A673 (cell line): ENCODE results near the gene TTC27. TPM values are rescaled to one million over a fixed set of nuclear protein-coding genes. Genes with fewer than 3 reads are reported as not detected.
A peak's percentile ranks its signal among the peaks of the same experiment; 100 is the strongest.

Experiments
- BruUV-seq: library from RNA; stranded (reverse); fragments of 400-500 nt; replicated peaks from 2 replicates; lab custom pipeline; 2021; lab: Mats Ljungman, UMichigan
- CTCF ChIA-PET: fragments of 300-600 bp; sonication (Branson Sonifier 250); formaldehyde crosslinking; loops from one replicate; lab custom pipeline; 2022; ENCODE audit warnings: antibody characterized with exemption; lab: Charles Lee
- POLR2A ChIA-PET: fragments of 300-600 bp; sonication (Branson Sonifier 250); formaldehyde crosslinking; loops from one replicate; lab custom pipeline; 2022; ENCODE audit warnings: antibody characterized with exemption; ENCODE audit not compliant: low non-redundant PET; lab: Charles Lee
- DNase-seq: peaks from one replicate; pipeline ENCODE4 v3.0.0-alpha.2; 2015; ENCODE audit warnings: low spot score
- H3K27ac ChIP-seq: fragments of 200-600 bp; sonication (generic); 2 replicates; pipeline ENCODE4 v1.5.1; 2016; ENCODE audit warnings: mixed run types, low read depth, mild to moderate bottlenecking, mixed read lengths, antibody characterized with exemption, low read length; ENCODE audit not compliant: poor library complexity, severe bottlenecking
- H3K27me3 ChIP-seq: fragments of 200-600 bp; sonication (generic); replicated peaks from 2 replicates; pipeline ENCODE4 v1.6.1; 2017; ENCODE audit warnings: mixed run types, low read depth, mild to moderate bottlenecking, mixed read lengths, antibody characterized with exemption, low read length; ENCODE audit not compliant: insufficient read depth, poor library complexity
- H3K36me3 ChIP-seq: fragments of 200-600 bp; sonication (generic); 2 replicates; pipeline ENCODE4 v1.6.1; 2016; ENCODE audit warnings: mixed run types, mild to moderate bottlenecking, mixed read lengths, antibody characterized with exemption, low read length; ENCODE audit not compliant: insufficient read depth, poor library complexity, severe bottlenecking
- H3K4me1 ChIP-seq: fragments of 200-600 bp; sonication (generic); 2 replicates; pipeline ENCODE4 v1.6.1; 2017; ENCODE audit warnings: mixed run types, mild to moderate bottlenecking, mixed read lengths, antibody characterized with exemption, low read length; ENCODE audit not compliant: insufficient read depth, poor library complexity, severe bottlenecking
- H3K4me3 ChIP-seq: fragments of 200-600 bp; sonication (generic); 2 replicates; pipeline ENCODE4 v1.5.1; 2016; ENCODE audit warnings: low read depth, mixed run types, mild to moderate bottlenecking, mixed read lengths, low read length; ENCODE audit not compliant: poor library complexity, severe bottlenecking
- H3K9me3 ChIP-seq: fragments of 200-600 bp; sonication (generic); 2 replicates; pipeline ENCODE4 v1.6.1; 2016; ENCODE audit warnings: mixed run types, low read depth, mild to moderate bottlenecking, mixed read lengths, antibody characterized with exemption, low read length; ENCODE audit not compliant: poor library complexity, severe bottlenecking
- CTCF ChIP-seq: fragments of 300-800, 200-600 bp; sonication (generic); conservative IDR thresholded peaks from 2 replicates; pipeline ENCODE4 v1.5.1; 2017; ENCODE audit warnings: low read depth, mild to moderate bottlenecking, antibody characterized with exemption, low read length, moderate library complexity, mixed read lengths
- EZH2 ChIP-seq: fragments of 200-600 bp; sonication (generic); IDR thresholded peaks from 2 replicates; pipeline ENCODE4 v1.6.1; 2017; ENCODE audit warnings: borderline replicate concordance, low read depth, mild to moderate bottlenecking, mixed read lengths, antibody characterized with exemption, low read length; ENCODE audit not compliant: poor library complexity, severe bottlenecking
- intact Hi-C: fragments of 100-400 bp; cut with micrococcal nuclease; formaldehyde crosslinking; loops from one replicate; pipeline ENCODE4 v1.10.0; 2022; ENCODE audit not compliant: unreplicated experiment
- total RNA-seq: library from RNA; stranded (reverse); gene quantifications from 2 replicates; pipeline ENCODE4 v1.2.3, GENCODE V29; 2021

TTC27 gene
- total RNA-seq, 1 experiment from 2014 or later = 29.8 TPM

- Histone ChIP-seq H3K9me3 (no peaks in the 10 kb centered on the region), H3K27ac (no peak overlapping the region), H3K27me3 (no peaks in the 10 kb centered on the region), H3K4me1 (no peaks in the 10 kb centered on the region), H3K36me3 (no peaks in the 10 kb centered on the region), H3K4me3 (no peak overlapping the region)
- intact Hi-C loops = no loop called here
- ChIA-PET CTCF (no interaction called here), POLR2A (no interaction called here)
- TF ChIP-seq CTCF = no peak
- no peak for TF ChIP-seq EZH2
- no TSS peak for BruUV-seq
- no peak for DNase-seq
Measured at GRCh38 chr2:32624812-32625211, 3.0 kb upstream of the TTC27 start.

DNA sequence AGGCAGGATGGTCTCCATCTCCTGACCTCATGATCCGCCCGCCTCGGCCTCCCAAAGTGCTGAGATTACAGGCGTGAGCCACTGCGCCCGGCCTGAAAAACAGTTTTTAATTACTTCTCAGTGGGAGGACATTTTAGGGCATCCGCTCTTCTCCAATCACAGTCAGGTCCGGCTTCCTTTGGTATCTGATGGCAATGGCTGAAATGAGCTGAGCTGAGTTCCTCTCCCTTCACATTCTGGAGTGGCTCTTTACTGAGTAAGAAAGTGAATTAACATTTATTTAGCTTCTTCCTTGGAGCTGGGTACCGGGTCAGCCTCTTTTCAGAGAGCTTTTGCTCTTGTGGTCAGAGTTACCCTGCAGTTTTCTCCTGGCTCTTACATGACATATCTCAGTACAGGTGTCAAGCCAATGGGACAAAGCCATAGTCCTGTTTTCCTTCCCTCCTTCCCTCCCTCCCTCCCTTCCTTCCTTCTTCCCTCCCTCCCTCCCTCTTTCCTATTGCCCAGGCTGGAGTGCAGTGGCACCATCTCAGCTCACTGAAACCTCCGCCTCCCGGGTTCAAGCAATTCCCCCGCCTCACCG, 1.1 kb upstream of the TTC27 start:
- TF ChIP-seq EZH2 = no peak
- TF ChIP-seq CTCF = no peak
- H3K36me3 ChIP-seq = no peaks in the 10 kb centered on the region
- H3K4me1 ChIP-seq = no peaks in the 10 kb centered on the region
- no peak for DNase-seq
- ChIA-PET CTCF (no interaction called here), POLR2A (no interaction called here)
- H3K4me3 ChIP-seq = no peak overlapping the region
- intact Hi-C loops = no loop called here
- H3K9me3 ChIP-seq = no peaks in the 10 kb centered on the region
- no peaks in the 10 kb centered on the region for H3K27me3 ChIP-seq
- BruUV-seq = no TSS peak
- H3K27ac ChIP-seq = no peak overlapping the region

- no peaks in the 10 kb centered on the region for H3K27me3 ChIP-seq
- H3K4me3 ChIP-seq = peak overlapping the region; percentile 88
- POLR2A ChIA-PET = interaction anchor here (0.6 kb wide), 1 partner anchor 406 kb away, joined by 8 read pairs; no protein-coding TSS in a partner anchor
- BruUV-seq = no TSS peak
- TF ChIP-seq EZH2 (no peak), CTCF (0 out of 2 replicates have a peak, but pooled peaks have one; percentile 10)
- H3K27ac ChIP-seq = no peak overlapping the region
- CTCF ChIA-PET = no interaction called here
- H3K4me1 ChIP-seq = no peaks in the 10 kb centered on the region
- peak; percentile 46 for DNase-seq
- no peaks in the 10 kb centered on the region for H3K36me3 ChIP-seq
- no peaks in the 10 kb centered on the region for H3K9me3 ChIP-seq
- intact Hi-C loops = no loop called here
Measured at GRCh38 chr2:32627441-32627813, 423 bp upstream of the TTC27 start.
